ENCODE results near the gene GAS2L2. TPM values are rescaled to one million over a fixed set of nuclear protein-coding genes. Genes with fewer than 3 reads are reported as not detected.

The GAS2L2 gene
- total RNA-seq, 1 donor from 2014 or later: not detected

DNA sequence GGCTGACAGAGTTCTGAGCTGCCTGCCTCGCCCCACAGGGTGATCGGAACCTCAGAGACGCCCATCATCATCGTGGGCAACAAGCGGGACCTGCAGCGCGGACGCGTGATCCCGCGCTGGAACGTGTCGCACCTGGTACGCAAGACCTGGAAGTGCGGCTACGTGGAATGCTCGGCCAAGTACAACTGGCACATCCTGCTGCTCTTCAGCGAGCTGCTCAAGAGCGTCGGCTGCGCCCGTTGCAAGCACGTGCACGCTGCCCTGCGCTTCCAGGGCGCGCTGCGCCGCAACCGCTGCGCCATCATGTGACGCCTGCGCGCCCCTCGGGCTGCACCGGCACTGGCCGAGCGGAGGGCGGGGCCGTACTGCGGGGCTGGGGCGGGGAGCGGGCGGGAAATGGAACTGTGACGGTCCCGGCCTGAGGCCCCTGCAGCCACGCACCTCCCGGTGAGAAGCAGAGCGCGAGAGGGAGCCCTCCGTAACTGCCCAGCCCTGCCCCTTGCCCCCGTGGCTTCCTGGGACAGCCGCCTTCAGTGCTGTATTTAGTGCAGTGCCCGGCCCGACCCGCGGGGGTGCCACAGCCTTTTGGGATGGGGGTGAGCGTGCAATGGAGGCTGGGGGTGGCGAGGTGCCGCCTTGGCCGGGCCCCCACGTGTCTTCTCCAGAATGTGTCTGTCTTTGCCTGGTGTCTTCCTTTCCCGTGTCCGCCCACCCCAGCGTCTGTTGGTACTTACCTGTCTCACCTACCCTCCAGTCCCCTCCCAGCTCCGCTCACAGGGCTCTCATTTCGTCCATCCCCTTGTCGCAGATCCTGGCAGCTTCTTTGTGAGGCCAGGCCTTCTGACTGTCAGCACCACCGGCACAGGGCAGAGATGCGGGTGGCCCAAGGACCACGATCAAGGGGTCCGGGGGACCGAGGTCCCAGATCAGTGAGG lies 11.8 kb downstream of the GAS2L2 start:
- Mint-ChIP-seq H3K36me3 (ENCODE audit: low read depth) (no peaks in the 10 kb centered on the region), H3K4me3 (no peak overlapping the region), H3K27ac (no peak overlapping the region), H3K27me3 (peaks cover 27% of the 10 kb centered on the region), H3K4me1 (peaks cover 5% of the 10 kb centered on the region), H3K9me3 (no peaks in the 10 kb centered on the region)
- ChIA-PET CTCF (interaction anchor here (0.6 kb wide), 1 partner anchor 127 kb away, joined by 3 read pairs; no protein-coding TSS in a partner anchor), POLR2A (no interaction called here)
- intact Hi-C loops (cut with micrococcal nuclease): loop anchor here (10.0 kb wide), 1 partner anchor 1196 kb away; no protein-coding TSS in a partner anchor
- ATAC-seq (ENCODE audit: low read depth) (no peak), DNase-seq (no peak)
- TF ChIP-seq, protein P1, sequence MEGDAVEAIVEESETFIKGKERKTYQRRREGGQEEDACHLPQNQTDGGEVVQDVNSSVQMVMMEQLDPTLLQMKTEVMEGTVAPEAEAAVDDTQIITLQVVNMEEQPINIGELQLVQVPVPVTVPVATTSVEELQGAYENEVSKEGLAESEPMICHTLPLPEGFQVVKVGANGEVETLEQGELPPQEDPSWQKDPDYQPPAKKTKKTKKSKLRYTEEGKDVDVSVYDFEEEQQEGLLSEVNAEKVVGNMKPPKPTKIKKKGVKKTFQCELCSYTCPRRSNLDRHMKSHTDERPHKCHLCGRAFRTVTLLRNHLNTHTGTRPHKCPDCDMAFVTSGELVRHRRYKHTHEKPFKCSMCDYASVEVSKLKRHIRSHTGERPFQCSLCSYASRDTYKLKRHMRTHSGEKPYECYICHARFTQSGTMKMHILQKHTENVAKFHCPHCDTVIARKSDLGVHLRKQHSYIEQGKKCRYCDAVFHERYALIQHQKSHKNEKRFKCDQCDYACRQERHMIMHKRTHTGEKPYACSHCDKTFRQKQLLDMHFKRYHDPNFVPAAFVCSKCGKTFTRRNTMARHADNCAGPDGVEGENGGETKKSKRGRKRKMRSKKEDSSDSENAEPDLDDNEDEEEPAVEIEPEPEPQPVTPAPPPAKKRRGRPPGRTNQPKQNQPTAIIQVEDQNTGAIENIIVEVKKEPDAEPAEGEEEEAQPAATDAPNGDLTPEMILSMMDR (IDR thresholded peaks at IDR 0.05): no peak

DNA sequence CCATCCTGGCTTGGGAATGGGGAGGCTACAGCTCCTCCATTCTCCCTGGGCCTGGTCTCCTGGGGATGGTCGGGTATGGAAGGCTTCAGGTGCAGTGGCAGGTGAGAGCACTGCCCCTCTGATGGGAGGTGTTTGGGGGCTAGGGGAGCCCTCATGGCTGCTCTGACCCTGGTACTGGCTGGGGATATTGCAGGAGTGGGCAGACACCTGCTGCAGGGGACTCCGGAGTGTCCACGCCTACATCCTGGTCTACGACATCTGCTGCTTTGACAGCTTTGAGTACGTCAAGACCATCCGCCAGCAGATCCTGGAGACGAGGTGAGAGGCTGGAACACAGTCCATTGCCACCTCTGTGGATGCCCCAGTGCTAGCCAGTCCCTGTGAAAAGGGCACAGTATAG lies 12.8 kb downstream of the GAS2L2 start:
- Mint-ChIP-seq H3K4me3 (no peak overlapping the region), H3K4me1 (peaks cover 5% of the 10 kb centered on the region), H3K27ac (no peak overlapping the region), H3K36me3 (ENCODE audit: low read depth) (no peaks in the 10 kb centered on the region), H3K27me3 (peaks cover 27% of the 10 kb centered on the region), H3K9me3 (no peaks in the 10 kb centered on the region)
- ATAC-seq (ENCODE audit: low read depth) (no peak), DNase-seq (no peak)
- ChIA-PET CTCF (interaction anchor here (1.3 to 2.5 kb wide), 2 partner anchors 7 to 24 kb away, joined by 3 to 10 read pairs; no protein-coding TSS in a partner anchor), POLR2A (no interaction called here)
- intact Hi-C loops (cut with micrococcal nuclease): loop anchor here (10.0 kb wide), 1 partner anchor 1195 kb away; no protein-coding TSS in a partner anchor
- TF ChIP-seq, protein P1 (IDR thresholded peaks at IDR 0.05): no peak

DNA sequence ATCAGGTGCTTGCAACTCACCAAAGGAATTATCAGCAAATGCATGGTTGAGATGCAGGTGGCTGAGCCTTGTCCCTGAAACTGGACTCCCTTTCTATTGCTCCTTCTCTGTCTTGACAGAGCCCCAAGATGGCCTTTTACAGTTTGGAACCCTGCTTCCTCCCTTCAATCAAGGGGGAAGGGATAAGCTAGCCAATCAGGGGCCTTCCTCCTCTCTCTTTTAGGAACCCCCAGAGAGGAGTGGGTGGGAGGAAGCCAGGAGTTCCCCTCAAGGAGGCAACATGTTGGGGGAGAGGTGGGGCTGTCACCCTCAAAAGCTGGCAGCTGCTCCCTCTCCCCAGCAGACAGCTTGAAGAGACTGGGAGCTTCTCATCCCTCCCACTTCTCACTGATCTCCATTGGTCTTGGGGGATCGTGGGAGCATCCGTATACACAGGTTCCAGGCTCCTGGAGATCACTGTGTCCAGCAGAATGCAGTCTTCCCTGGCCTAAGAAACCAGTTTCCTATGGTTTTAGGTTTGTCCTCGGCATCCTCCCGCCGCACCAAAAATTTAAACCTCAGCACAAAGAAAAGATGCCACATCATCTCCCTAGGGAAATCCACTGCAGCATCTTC lies 14.4 kb downstream of the GAS2L2 start:
- Mint-ChIP-seq H3K27ac (no peak overlapping the region), H3K9me3 (no peaks in the 10 kb centered on the region), H3K4me3 (no peak overlapping the region), H3K4me1 (peaks cover 5% of the 10 kb centered on the region), H3K36me3 (ENCODE audit: low read depth) (no peaks in the 10 kb centered on the region), H3K27me3 (peaks cover 26% of the 10 kb centered on the region)
- DNase-seq (no peak), ATAC-seq (ENCODE audit: low read depth) (no peak)
- TF ChIP-seq, protein P1 (IDR thresholded peaks at IDR 0.05): no peak
- ChIA-PET POLR2A (no interaction called here), CTCF (interaction anchor here (1.3 to 2.5 kb wide), 2 partner anchors 8 to 26 kb away, joined by 3 to 10 read pairs; no protein-coding TSS in a partner anchor)
- intact Hi-C loops (cut with micrococcal nuclease): no loop called here

DNA sequence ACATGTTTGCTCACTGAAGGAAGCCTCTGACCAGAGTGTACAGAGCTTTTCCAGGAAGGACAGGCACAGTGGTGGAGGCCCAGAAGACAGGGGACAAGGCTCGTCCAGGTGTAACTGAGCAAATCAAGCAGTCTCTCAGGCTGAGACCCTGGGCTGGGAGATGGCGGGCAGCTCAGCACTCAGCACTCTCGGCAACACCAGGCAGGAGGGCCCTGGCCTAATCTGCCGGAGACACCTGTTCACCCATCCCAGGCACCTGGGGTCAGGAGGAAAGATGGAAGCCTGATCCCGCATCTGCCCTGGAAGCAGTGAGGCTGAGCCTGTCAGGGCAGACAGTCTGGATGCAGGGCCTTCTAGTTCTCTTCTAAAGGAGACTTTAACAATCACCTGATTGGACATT lies 16.8 kb downstream of the GAS2L2 start:
- ATAC-seq (ENCODE audit: low read depth) (no peak), DNase-seq (no peak)
- Mint-ChIP-seq H3K9me3 (no peaks in the 10 kb centered on the region), H3K4me3 (no peak overlapping the region), H3K36me3 (ENCODE audit: low read depth) (no peaks in the 10 kb centered on the region), H3K27ac (no peak overlapping the region), H3K27me3 (peaks cover 13% of the 10 kb centered on the region), H3K4me1 (peaks cover 7% of the 10 kb centered on the region)
- CTCF ChIA-PET: interaction anchor here (1.8 kb wide), 1 partner anchor 11 kb away, joined by 6 read pairs; no protein-coding TSS in a partner anchor
- intact Hi-C loops (cut with micrococcal nuclease): no loop called here
- POLR2A ChIA-PET: no interaction called here
- TF ChIP-seq, protein P1 (IDR thresholded peaks at IDR 0.05): no peak
